A673 (cell line): Measurements from ENCODE around the gene SNF8. TPM values are rescaled to one million over a fixed set of nuclear protein-coding genes. Genes with fewer than 3 reads are reported as not detected.

Experiments
- BruUV-seq: library from RNA; stranded (reverse); fragments of 400-500 nt; replicated peaks from 2 replicates; lab custom pipeline; 2021; lab: Mats Ljungman, UMichigan
- CTCF ChIA-PET: fragments of 300-600 bp; sonication (Branson Sonifier 250); formaldehyde crosslinking; loops from one replicate; lab custom pipeline; 2022; ENCODE audit warnings: antibody characterized with exemption; lab: Charles Lee
- POLR2A ChIA-PET: fragments of 300-600 bp; sonication (Branson Sonifier 250); formaldehyde crosslinking; loops from one replicate; lab custom pipeline; 2022; ENCODE audit warnings: antibody characterized with exemption; ENCODE audit not compliant: low non-redundant PET; lab: Charles Lee
- DNase-seq: peaks from one replicate; pipeline ENCODE4 v3.0.0-alpha.2; 2015; ENCODE audit warnings: low spot score
- H3K27ac ChIP-seq: fragments of 200-600 bp; sonication (generic); 2 replicates; pipeline ENCODE4 v1.5.1; 2016; ENCODE audit warnings: mixed run types, low read depth, mild to moderate bottlenecking, mixed read lengths, antibody characterized with exemption, low read length; ENCODE audit not compliant: poor library complexity, severe bottlenecking
- H3K27me3 ChIP-seq: fragments of 200-600 bp; sonication (generic); replicated peaks from 2 replicates; pipeline ENCODE4 v1.6.1; 2017; ENCODE audit warnings: mixed run types, low read depth, mild to moderate bottlenecking, mixed read lengths, antibody characterized with exemption, low read length; ENCODE audit not compliant: insufficient read depth, poor library complexity
- H3K36me3 ChIP-seq: fragments of 200-600 bp; sonication (generic); 2 replicates; pipeline ENCODE4 v1.6.1; 2016; ENCODE audit warnings: mixed run types, mild to moderate bottlenecking, mixed read lengths, antibody characterized with exemption, low read length; ENCODE audit not compliant: insufficient read depth, poor library complexity, severe bottlenecking
- H3K4me1 ChIP-seq: fragments of 200-600 bp; sonication (generic); 2 replicates; pipeline ENCODE4 v1.6.1; 2017; ENCODE audit warnings: mixed run types, mild to moderate bottlenecking, mixed read lengths, antibody characterized with exemption, low read length; ENCODE audit not compliant: insufficient read depth, poor library complexity, severe bottlenecking
- H3K4me3 ChIP-seq: fragments of 200-600 bp; sonication (generic); 2 replicates; pipeline ENCODE4 v1.5.1; 2016; ENCODE audit warnings: low read depth, mixed run types, mild to moderate bottlenecking, mixed read lengths, low read length; ENCODE audit not compliant: poor library complexity, severe bottlenecking
- H3K9me3 ChIP-seq: fragments of 200-600 bp; sonication (generic); 2 replicates; pipeline ENCODE4 v1.6.1; 2016; ENCODE audit warnings: mixed run types, low read depth, mild to moderate bottlenecking, mixed read lengths, antibody characterized with exemption, low read length; ENCODE audit not compliant: poor library complexity, severe bottlenecking
- CTCF ChIP-seq: fragments of 300-800, 200-600 bp; sonication (generic); conservative IDR thresholded peaks from 2 replicates; pipeline ENCODE4 v1.5.1; 2017; ENCODE audit warnings: low read depth, mild to moderate bottlenecking, antibody characterized with exemption, low read length, moderate library complexity, mixed read lengths
- EZH2 ChIP-seq: fragments of 200-600 bp; sonication (generic); IDR thresholded peaks from 2 replicates; pipeline ENCODE4 v1.6.1; 2017; ENCODE audit warnings: borderline replicate concordance, low read depth, mild to moderate bottlenecking, mixed read lengths, antibody characterized with exemption, low read length; ENCODE audit not compliant: poor library complexity, severe bottlenecking
- intact Hi-C: fragments of 100-400 bp; cut with micrococcal nuclease; formaldehyde crosslinking; loops from one replicate; pipeline ENCODE4 v1.10.0; 2022; ENCODE audit not compliant: unreplicated experiment
- total RNA-seq: library from RNA; stranded (reverse); gene quantifications from 2 replicates; pipeline ENCODE4 v1.2.3, GENCODE V29; 2021

SNF8 gene
- total RNA-seq, 1 experiment from 2014 or later, result 177 TPM

DNA sequence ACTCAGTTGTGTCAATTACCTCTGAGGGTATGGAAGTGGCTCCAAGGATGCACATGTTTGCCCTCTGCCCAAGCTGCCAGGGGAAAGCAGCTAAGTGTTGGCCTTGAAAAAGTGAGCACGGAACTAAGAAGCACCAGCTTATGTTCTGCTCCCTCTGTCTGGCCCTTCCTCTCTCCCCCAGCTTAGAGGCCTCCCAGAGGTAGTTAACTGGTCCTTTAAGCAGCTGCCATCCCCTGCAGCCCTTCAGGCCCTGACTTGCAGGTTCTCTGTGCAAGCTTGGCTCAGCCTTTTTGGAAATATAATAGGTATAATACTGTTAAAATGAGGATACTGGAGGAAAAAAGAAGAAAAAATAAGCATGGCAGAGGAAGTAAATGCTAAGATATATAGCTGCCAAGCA, 43.4 kb downstream of the SNF8 start:
- Histone ChIP-seq H3K4me1 (no peaks in the 10 kb centered on the region), H3K27ac (peak overlapping the region; percentile 32), H3K9me3 (no peaks in the 10 kb centered on the region), H3K36me3 (peaks cover 10% of the 10 kb centered on the region), H3K27me3 (no peaks in the 10 kb centered on the region), H3K4me3 (no peak overlapping the region)
- BruUV-seq, result no TSS peak
- intact Hi-C loops, result loop anchor here (10.0 kb wide), 1 partner anchor 294 kb away; no protein-coding TSS in a partner anchor
- ChIA-PET POLR2A (interaction anchor here (0.9 kb wide), 1 partner anchor 894 kb away, joined by 3 read pairs; no protein-coding TSS in a partner anchor), CTCF (no interaction called here)
- no peak for TF ChIP-seq CTCF
- DNase-seq, result no peak

GRCh38 chr17:48894886-48895285, 49.8 kb downstream of the SNF8 start:
- no TSS peak for BruUV-seq
- POLR2A ChIA-PET, result no interaction called here
- Histone ChIP-seq H3K27me3 (no peaks in the 10 kb centered on the region), H3K27ac (no peak overlapping the region), H3K4me1 (peaks cover 11% of the 10 kb centered on the region), H3K9me3 (no peaks in the 10 kb centered on the region), H3K36me3 (peaks cover 25% of the 10 kb centered on the region), H3K4me3 (no peak overlapping the region)
- TF ChIP-seq CTCF (no peak), EZH2 (no peak)
- CTCF ChIA-PET, result no interaction called here
- DNase-seq, result no peak
- intact Hi-C loops, result loop anchor here (5.0 kb wide), 1 partner anchor 173 kb away; the partner anchor contains the start of genes PRAC1 and PRAC2

- no peak for DNase-seq
- POLR2A ChIA-PET, result no interaction called here
- CTCF ChIA-PET, result interaction anchor here (0.6 kb wide), 1 partner anchor 136 kb away, joined by 4 read pairs; no protein-coding TSS in a partner anchor
- Histone ChIP-seq H3K4me3 (peak overlapping the region; percentile 67), H3K27me3 (no peaks in the 10 kb centered on the region), H3K4me1 (peaks cover 11% of the 10 kb centered on the region), H3K27ac (peak overlapping the region; percentile 75), H3K9me3 (no peaks in the 10 kb centered on the region), H3K36me3 (peaks cover 25% of the 10 kb centered on the region)
- intact Hi-C loops, result loop anchor here (5.0 kb wide), 1 partner anchor 172 kb away; the partner anchor contains the start of genes PRAC1 and PRAC2
- no TSS peak for BruUV-seq
- TF ChIP-seq CTCF (no peak), EZH2 (no peak)
These were observed 50.8 kb downstream of the SNF8 start for GRCh38 chr17:48893646-48894508.
